Measurements from ENCODE around the gene PRRG1.

GRCh38 chrX:37315511-37316248, 33.5 kb upstream of the PRRG1 start:
- TF ChIP-seq POLR2AphosphoS5 (IDR thresholded peaks at IDR 0.05; ENCODE audit: low read depth, low read length), result no peak
- no peak for TF ChIP-seq TAF1 (IDR thresholded peaks at IDR 0.05; ENCODE audit: low read depth, low read length)
- no peak for TF ChIP-seq POLR2A (IDR thresholded peaks at IDR 0.05; ENCODE audit: low read depth, low read length)
- no peak for TF ChIP-seq SPI1 (IDR thresholded peaks at IDR 0.05; ENCODE audit: low read depth, low read length)
- no peak for TF ChIP-seq PAX5 (IDR thresholded peaks at IDR 0.05; ENCODE audit: insufficient read depth, low read length, severe bottlenecking)
- no peak for TF ChIP-seq POU2F2 (IDR thresholded peaks at IDR 0.05; ENCODE audit: low read depth, low read length)
